NCI-H510A treated with DMSO at 0.1 percent for 48 hours (cell line): ENCODE data around the gene GNRHR.

Source experiments
- DNase-seq: peaks from one replicate; lab custom pipeline; 2025; lab: John Stamatoyannopoulos, UW

Gene GNRHR

GRCh38 chr4:67700116-67700737 lies 54.0 kb downstream of the GNRHR start:
- peak; percentile 57 for DNase-seq

- DNase-seq = no peak
Observed at GRCh38 chr4:67699603-67700002, 54.6 kb downstream of the GNRHR start.

GRCh38 chr4:67697860-67698687 lies 56.1 kb downstream of the GNRHR start:
- DNase-seq = no peak

GRCh38 chr4:67696061-67696460 lies 58.1 kb downstream of the GNRHR start:
- no peak for DNase-seq

GRCh38 chr4:67694662-67695061 lies 59.5 kb downstream of the GNRHR start:
- no peak for DNase-seq

GRCh38 chr4:67691328-67691727 lies 62.9 kb downstream of the GNRHR start:
- no peak for DNase-seq
